M059J (cell line): ENCODE measurements around the gene ILDR2. TPM values are rescaled to one million over a fixed set of nuclear protein-coding genes. Genes with fewer than 3 reads are reported as not detected.
"Not testable (repeated sequence)": the region's sequence is repeated elsewhere in the genome, so short reads cannot be mapped to it uniquely, and the experiment has no call there.

Source experiments
- DNase-seq: peaks from one replicate; pipeline ENCODE4 v3.0.0-alpha.2; 2012; ENCODE audit warnings: low read depth
- total RNA-seq: library from RNA; depleted of rRNA; stranded (reverse); fragments of >200 nt; shearing (Covaris generic); gene quantifications from 2 replicates; pipeline ENCODE4 v1.2.3, GENCODE V29; 2014

Gene ILDR2
- total RNA-seq, 1 experiment from 2014 or later, result 21.5 TPM

DNA sequence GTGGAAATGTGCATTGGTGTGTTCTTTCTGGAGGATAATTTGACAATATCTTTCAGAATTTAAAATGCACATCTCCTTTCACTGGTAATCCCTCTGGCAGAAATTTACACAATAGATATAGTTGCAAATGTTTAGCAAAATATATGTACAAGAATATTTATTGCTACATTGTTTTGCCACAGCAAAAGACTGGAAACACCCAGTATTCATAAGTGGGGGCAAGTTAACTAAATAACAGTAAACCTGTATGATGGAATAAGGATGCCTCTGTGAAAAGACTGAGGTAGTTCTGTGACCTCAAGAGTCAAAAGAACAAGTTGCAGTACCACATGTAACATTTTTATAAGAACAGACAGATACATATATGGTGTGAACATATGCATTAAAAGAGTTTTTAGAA is 85.6 kb downstream of the ILDR2 start:
- no peak for DNase-seq

DNA sequence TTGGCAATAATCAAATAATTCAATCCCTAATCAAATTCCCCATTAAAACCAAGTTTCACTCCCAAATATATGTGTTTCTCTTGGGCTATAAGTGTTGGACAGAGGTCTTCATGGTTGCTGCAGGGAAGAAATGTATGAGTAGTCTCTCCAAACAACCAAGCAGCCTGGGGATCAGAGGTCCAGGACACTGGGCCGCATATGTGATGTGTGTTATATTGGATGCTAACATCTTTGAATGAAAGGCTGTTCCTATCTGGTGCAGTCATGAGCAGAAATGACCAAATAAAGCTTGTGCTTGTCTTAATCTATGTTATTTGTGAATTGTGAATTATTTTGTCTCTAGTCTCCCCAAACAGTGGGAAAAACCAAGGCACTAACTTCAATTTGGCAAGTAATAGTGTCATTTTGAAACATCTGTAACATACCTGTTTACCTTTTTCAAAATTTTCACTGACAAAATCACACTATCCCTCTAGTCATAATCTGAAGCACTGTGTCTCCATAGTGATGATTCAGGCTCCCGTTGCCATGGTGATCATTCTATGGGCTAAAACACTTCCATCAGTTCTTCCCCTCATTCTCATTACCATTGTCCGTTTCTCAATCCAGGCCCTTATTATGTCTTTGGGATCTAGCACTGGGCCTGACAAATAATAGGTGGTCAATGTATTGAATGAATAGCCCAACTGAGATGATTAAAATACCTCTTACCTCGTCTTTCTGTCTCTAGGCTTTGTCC is 86.8 kb downstream of the ILDR2 start:
- peak; percentile 35 for DNase-seq

DNA sequence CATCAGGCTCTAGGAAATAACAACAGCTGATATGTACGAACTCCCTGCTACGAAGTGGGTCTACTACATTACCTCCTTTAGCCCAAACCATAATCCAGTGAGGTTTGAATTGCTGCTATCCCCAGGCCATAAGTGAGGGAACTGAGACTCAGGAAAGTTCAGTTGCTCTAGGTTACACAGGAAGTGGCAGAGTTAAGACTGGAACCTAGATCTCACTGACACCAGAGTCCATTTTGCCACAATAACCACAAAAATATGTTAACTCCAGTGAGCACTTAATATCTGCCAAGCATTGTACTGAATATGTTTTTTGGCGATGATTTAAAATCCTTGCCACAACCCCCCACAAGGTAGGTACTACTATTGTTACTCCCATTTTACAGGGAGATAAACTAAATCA is 90.4 kb downstream of the ILDR2 start:
- DNase-seq, result no peak

DNA sequence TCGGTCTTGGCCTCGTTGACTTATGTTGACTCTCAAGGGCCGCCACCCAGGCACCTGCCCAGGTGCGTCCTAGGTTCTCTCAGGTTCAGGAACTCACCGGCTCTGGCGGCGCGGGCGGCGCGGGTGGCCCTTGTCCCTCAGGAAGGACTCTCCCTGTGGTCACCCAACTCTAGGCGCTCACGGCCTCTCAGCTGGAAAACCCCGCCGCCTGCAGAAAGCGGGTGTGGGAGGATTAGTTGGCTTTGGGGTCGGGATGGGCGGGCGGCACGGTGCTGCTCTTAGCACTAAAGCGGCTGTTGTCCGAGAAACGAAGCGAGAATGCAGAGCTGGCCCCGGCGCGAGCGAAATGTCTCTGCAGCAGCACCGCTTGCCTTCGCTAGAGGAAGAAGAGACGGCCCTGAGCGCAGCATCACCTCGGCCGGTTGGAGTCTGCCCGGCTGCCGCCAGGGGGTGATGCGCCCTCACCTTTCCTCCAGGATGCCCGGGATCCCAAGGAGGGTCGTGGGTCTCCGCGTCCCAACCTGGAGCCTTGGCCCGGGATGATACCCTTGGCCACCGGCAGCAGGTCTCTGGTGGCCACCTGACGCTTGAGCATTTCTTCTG is 91.2 kb downstream of the ILDR2 start:
- peak; percentile 38 for DNase-seq

DNA sequence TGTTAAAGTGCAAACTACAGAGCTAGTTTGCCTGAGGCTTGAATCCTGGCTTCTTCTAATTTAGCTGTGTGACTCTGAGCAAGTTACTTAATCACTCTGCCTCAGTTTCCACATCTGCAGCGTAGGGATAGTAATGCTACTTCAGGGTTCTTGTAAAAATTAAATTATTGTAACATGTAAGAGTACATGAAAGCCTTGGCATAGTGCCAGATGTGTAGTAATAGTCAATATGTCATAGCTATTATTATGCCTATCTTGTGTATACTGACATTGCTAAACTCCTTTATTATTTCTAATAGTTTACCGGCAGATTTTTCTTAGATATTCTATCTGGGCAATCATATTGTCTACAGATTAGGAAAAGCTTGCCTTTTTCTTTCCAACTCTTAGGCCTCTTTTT is 92.4 kb downstream of the ILDR2 start:
- DNase-seq, result no peak

DNA sequence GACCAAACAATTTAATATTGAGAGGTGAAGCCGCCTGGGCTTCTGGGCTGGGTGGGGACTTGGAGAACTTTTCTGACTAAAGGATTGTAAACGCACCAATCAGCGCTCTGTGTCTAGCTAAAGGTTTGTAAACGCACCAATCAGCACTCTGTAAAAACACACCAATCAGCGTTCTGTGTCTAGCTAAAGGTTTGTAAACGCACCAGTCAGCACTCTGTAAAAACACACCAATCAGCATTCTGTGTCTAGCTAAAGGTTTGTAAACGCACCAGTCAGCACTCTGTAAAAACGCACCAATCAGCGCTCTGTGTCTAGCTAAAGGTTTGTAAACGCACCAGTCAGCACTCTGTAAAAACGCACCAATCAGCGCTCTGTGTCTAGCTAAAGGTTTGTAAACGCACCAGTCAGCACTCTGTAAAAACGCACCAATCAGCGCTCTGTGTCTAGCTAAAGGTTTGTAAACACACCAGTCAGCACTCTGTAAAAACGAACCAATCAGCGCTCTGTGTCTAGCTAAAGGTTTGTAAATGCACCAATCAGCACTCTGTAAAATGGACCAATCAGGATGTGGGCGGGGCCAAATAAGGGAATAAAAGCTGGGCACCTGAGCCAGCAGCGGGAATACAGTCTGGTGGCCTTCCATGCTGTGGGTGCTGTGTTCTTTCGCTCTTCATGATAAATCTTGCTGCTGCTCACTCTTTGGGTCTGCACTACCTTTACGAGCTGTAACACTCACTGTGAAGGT is 97.0 kb downstream of the ILDR2 start:
- DNase-seq, result not testable (repeated sequence)

DNA sequence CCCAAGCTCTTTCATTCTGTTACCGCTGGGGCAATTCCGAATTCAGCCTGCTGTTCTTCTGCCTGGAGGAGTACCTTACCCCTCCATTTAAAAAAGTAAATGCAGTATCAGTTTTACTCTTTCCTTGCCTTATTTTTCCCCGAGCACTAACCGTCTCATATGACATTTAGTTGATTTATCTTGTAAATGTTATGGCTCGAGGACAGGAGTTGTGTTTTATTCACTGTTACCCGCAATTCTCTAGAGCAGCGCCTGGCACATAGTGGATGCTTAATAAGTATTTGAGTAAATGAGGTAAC is 98.9 kb downstream of the ILDR2 start:
- DNase-seq, result no peak

DNA sequence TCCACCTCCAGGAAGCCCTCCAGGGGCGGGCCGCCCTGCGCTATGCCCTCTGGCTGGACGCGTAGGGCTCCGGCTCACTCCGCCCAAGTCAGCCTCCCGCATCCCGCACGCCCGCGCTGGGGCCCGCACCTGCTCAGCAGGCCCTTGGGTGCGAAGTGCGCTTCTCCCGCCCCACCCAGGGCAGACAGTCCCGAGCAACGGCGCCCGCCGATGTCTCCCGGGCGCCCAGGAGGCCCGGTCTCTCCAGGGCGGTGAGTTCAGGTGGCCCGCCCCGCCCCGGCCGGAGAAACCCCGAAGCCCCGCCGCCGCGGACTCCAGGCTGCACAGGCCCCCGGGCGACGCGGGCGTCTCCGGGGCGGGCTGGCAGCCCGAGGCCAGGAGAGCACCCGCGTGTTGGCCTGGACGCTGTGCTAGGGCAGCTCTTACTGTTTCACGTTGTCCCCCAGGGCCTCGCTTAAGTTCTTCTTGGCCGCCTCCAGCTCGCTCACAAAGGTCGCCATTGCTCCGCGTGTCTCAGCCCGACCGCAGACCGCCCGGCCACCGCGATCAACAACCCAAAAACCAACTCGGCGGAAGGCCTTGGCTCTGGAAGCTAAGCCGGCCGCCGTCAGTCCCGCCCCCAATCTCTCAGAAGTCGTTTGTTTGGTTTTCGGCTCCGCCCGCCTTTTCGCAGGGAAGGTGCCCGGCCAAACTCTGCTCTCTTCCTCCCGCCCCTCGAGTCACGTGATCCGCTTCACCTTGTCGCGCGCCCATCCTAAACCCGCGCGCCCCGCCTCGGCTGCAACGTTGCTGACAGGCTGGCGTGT is 99.4 kb downstream of the ILDR2 start, which contains the start of gene TADA1:
Gene TADA1 (minus strand): TSS at position 531 of the 806 bp plus-strand sequence. CDS start 31 bp downstream, at position 500.
- peak; percentile 98 for DNase-seq

DNA sequence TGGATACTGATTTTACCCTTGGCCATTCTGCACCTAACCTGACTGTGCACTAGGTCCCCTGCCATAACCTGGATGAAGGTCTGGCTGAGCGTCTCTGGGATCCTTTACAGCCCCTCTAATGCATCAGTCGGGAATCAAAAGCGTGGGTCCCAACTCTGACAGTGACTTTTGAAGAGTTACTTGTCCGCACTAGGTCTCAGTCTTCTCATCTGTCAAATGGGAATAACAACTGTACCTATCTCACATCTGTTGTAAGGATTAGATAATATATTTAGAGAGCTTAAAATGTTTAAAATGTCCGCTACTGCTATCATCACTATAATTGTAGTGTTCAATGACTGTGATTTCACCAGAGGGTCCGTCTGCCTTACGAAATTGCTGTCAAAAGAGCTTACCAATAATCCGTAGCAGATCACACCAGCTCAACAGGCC is 100.0 kb downstream of the ILDR2 start:
- no peak for DNase-seq

DNA sequence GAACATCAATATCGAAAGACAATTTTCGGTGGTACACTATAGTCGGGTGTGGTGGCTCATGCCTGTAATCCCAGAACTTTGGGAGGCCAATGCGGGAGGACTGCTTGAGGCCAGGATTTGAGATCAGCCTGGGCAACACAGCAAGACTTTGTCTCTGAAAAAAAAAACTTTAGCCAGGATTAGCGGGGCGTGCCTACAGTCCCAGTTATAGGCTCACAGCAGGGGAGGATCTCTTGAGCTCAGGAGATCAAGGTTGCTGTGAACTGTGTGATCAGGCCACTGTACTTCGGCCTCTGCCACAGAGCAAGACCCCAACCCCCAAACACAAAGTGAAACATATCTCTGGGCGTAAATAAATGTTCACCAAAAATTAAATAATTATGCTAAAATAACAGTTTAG is 100.9 kb downstream of the ILDR2 start:
- no peak for DNase-seq

DNA sequence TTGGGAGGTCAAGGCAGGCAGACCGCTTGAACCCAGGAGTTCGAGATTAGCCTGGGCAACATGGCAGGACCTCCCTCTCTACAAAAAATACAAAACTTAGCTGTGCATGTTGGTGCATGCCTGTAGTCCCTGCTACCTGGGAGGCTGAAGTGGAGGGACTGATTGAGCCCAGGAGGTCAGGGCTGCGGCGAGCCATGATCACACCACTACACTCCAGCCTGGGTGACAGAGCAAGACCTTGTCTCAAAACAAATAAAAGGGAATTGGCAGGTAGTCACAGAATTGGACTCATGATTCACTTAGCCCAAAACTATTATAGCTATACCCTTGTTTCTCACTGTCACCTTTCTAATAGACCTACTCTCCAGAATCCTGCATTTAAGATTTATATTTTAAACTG is 104.8 kb downstream of the ILDR2 start:
- DNase-seq, result no peak

DNA sequence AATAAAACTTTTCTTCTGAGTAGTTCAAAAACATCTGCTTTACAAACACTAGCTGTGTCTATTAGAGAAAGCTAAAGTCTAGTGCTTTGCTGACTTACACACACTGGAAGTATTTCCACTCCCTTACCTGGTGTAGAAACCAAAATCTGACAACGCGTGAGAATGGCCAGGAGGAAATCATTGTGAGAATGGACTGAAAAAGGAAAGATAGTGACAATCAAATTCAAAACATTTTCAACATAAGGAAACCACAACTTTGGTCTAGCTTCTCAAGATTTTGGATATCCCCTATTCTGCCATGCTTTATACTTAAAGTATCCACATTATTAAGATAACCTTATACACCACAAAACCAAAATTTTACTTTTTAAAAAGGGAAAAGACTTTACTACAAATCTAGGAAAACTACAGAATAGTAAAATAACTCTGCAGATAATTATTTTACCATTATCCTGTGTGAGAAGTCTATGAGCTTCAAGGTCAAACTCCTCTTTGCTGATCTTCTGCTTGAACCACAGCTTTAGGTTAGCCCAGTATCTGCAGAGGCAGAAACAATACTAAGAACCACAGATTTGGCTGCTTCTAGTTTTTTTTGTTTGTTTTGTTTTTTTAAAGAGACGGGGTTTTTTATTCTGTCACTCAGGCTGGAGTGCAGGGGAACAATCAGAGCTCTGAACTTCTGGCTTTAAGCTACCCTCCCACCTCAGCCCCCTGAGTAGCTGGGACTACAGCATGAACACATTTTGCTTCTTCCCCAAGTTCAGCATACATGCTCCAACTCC is 105.8 kb downstream of the ILDR2 start:
- DNase-seq, result no peak

DNA sequence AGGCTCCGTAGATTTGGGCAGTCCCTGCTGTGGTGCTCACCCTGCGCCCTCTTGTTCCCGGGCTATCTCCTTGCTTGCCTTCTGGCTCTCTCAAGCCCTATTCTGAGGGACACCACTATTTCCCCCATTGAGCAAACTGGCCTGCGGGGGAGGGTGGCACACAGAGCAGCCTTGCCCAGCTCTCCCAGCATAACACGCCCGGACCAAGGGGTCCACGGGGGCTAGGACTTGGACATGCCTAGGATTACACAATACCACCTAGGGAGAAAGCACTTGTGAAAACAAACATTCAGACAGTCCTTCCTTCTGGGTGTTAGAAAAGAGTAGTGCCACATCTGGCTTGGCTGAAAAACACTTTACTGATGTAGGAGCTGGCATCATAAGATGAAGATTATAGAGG is 106.7 kb downstream of the ILDR2 start:
- no peak for DNase-seq

DNA sequence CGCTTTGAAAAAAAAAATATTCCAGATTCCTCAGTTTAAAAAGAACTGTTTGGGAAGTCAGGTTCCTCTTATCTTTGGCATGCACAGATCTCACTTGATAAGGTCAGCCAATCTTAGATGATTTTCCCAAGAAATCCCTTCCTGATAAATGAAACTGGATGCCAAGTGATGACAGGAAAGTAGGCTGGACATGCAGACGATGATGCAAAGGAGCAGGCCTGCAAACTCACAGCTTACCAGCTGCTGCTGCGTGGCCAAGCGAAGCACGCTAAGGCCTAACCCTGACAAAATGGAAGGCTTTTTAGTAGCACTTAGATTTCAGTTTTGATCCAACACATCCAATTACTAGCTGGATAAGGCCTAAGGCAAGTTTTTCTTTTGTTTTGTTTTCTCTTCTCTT is 109.4 kb downstream of the ILDR2 start:
- DNase-seq, result no peak

DNA sequence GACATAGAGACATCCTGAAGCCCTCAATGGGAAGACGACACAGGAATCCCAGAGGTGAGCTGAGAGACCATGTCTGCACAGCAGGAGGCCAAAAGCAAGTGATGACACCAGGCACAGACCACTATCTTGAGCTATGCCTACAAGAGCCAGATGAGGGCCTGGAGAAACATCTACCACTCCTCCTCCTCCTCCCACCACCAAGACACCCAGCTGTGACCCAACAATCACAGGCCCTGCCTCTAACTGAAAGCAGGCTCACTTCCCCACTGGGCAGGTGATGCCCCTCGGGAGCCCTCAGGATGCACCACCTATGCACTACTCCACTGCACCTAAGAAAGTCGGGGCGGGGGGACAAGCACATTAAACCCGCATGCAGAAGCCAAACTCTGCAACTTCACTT is 115.7 kb downstream of the ILDR2 start:
- DNase-seq, result no peak

DNA sequence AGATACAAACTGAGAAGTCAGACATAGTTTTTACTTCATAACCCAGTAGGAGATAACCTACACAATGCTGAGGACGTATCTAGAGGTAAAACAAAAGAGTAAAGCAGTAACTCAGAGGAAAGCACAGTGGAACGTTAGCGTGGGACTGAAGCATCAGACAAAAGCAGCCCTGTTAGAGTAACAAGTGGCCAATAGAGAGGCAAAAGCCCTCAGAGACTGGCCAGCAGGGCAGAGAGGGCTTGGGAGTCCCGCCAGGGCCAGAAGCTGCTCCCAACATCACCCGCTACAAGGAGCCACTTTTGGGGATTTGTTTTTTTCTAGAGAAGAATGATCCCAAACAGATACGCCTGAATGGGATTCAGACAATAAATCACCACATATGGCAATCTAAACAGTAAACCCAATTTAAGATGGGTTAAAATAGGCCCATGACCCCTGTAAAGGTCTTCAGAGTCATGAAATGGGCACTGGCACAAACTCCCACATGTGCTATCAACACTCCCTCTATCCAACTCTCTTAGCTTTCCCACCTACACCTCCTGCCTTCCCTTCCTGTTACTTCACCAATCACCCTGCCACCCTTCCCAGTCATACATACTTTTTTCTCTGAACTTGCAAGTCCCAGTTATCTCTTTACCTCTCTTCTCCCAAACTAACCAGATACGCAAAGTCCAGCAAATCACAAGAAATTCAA is 116.5 kb downstream of the ILDR2 start:
- DNase-seq, result no peak
